ENCODE results near the gene EGFR. TPM values are rescaled to one million over a fixed set of nuclear protein-coding genes. Genes with fewer than 3 reads are reported as not detected.
A peak's percentile ranks its signal among the peaks of the same experiment; 100 is the strongest.

Gene EGFR
- total RNA-seq, result 10.1 TPM
- long read RNA-seq, full-length matches to known transcripts, result 2 of 10 reads
- long read RNA-seq, partial matches to known transcripts, result 3 of 10 reads
- long read RNA-seq, other reads (novel, unspliced or antisense), result 5 of 10 reads

DNA sequence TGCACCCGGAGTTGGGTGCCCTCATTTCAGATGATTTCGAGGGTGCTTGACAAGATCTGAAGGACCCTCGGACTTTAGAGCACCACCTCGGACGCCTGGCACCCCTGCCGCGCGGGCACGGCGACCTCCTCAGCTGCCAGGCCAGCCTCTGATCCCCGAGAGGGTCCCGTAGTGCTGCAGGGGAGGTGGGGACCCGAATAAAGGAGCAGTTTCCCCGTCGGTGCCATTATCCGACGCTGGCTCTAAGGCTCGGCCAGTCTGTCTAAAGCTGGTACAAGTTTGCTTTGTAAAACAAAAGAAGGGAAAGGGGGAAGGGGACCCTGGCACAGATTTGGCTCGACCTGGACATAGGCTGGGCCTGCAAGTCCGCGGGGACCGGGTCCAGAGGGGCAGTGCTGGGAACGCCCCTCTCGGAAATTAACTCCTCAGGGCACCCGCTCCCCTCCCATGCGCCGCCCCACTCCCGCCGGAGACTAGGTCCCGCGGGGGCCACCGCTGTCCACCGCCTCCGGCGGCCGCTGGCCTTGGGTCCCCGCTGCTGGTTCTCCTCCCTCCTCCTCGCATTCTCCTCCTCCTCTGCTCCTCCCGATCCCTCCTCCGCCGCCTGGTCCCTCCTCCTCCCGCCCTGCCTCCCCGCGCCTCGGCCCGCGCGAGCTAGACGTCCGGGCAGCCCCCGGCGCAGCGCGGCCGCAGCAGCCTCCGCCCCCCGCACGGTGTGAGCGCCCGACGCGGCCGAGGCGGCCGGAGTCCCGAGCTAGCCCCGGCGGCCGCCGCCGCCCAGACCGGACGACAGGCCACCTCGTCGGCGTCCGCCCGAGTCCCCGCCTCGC, at the start of gene EGFR:
Gene EGFR (plus strand): TSS at position 657 of the 830 bp plus-strand sequence. CDS start 261 bp downstream, outside the sequence.
- intact Hi-C loops (cut with DNase I), result no loop called here
- DNase-seq (peak; percentile 87), ATAC-seq (ENCODE audit: poor library complexity) (peak; percentile 84)

- ATAC-seq (ENCODE audit: poor library complexity), result no peak
- no peak for DNase-seq
- intact Hi-C loops (cut with DNase I), result no loop called here
These were observed 49.4 kb upstream of the EGFR start for GRCh38 chr7:54969208-54969967.

GRCh38 chr7:54972733-54973294, 46.0 kb upstream of the EGFR start:
- ATAC-seq (ENCODE audit: poor library complexity), result no peak
- intact Hi-C loops (cut with DNase I), result no loop called here
- no peak for DNase-seq

GRCh38 chr7:54978364-54979116, 40.3 kb upstream of the EGFR start:
- no peak for DNase-seq
- intact Hi-C loops (cut with DNase I), result no loop called here

DNA sequence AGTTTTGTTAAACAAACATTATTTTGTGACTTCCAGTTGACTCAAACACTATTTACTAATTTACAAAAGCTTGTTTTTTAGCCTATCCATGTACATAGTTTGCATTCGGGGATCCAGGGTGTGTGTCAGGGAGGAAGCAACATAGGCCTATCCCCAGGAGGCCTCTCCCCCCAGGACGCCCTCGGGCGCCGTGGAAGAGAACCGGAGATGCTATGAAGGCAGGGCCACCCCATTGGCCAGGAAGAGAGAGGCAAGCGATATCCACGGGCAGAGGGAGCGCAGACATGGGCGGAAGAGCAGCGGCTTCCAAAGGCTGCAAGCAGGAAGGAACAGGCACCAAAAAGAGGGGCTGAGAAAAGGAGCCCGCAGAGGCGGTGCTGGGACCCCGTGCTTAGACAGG, 38.3 kb upstream of the EGFR start:
- DNase-seq, result no peak
- ATAC-seq (ENCODE audit: poor library complexity), result no peak
- intact Hi-C loops (cut with DNase I), result no loop called here

More at GRCh38 chr7:54978364-54979116, 40.3 kb upstream of the EGFR start:
- ATAC-seq (ENCODE audit: poor library complexity), result no peak

GRCh38 chr7:54981913-54982312, 36.9 kb upstream of the EGFR start:
- ATAC-seq (ENCODE audit: poor library complexity), result no peak
- intact Hi-C loops (cut with DNase I), result no loop called here
- DNase-seq, result no peak

- intact Hi-C loops (cut with DNase I), result no loop called here
- DNase-seq (no peak), ATAC-seq (ENCODE audit: poor library complexity) (no peak)
These were observed 33.1 kb upstream of the EGFR start for GRCh38 chr7:54985426-54986330.

GRCh38 chr7:54986716-54987115, 32.1 kb upstream of the EGFR start:
- DNase-seq (no peak), ATAC-seq (ENCODE audit: poor library complexity) (no peak)
- intact Hi-C loops (cut with DNase I), result no loop called here

DNA sequence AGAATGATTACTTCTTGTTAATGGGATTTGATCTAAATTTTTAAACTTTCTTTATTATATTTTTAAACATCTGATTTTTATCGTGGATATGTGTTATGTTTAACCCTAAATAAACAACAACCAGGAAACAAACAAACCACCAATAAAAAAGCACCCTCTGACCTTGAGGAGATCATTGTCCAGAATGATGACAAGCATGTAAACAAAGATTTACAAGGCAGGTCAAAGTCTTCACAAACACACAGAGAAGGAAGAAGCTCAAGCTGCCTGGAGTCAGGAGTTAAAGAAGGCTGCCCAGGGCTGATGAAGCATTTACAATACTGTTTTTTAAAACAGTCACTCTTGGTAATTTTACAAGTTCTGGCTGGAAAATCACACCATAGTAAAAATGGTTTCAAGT, 31.0 kb upstream of the EGFR start:
- intact Hi-C loops (cut with DNase I), result no loop called here
- ATAC-seq (ENCODE audit: poor library complexity) (no peak), DNase-seq (no peak)

DNA sequence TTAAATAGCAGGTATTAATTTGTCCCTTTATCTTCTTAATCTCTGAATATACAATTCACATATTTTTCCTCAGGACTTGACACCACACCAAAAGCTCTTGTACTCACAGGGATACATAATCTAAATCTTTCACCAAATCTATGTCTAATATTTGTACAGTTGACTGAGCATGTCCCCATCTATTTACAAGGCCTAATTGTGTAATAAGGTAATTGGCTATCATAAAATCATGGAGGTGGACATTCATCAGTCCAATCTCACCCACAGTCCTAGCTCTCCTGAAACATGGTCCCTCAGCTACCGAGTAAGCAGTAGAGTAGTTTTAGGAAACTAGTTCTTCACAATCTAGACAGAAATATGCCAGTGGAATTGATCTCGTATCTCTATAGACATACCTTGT, 30.3 kb upstream of the EGFR start:
- DNase-seq (no peak), ATAC-seq (ENCODE audit: poor library complexity) (no peak)
- intact Hi-C loops (cut with DNase I), result no loop called here

DNA sequence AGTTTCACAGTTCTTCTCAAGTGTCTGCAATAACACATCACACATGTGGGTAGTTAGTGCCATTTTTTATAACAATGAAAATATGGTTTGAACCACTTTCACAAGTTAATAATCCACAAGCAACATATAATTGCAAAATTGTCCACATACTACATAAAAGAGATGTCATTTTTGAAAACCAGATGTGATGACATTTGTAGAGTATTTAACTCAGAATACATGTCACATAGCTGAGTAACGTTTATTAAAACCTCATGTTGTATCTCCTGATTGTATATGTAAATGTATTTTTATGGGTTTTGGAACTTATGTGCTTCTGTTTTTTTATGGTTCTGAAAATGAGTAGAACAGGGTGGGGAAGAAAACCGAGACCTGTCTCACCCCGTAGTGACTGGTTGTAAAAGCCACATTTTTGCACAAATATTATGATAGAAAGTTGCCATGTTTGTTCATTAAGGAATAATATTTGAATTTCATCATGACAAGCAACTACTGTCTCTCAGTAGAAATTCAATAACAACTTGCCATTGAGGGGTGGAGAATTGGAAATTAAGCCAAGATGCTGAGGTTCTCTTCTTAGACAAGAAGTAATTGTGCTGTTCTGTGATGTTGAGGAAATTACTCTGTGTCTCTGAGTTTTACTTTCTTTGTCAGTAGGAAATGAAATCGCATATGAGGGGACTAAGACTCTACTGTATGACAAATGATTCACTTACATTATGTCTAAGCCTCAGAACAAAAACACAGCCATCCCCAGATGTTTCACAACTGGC, 29.2 kb upstream of the EGFR start:
- intact Hi-C loops (cut with DNase I), result no loop called here
- DNase-seq, result no peak
- ATAC-seq (ENCODE audit: poor library complexity), result no peak

DNA sequence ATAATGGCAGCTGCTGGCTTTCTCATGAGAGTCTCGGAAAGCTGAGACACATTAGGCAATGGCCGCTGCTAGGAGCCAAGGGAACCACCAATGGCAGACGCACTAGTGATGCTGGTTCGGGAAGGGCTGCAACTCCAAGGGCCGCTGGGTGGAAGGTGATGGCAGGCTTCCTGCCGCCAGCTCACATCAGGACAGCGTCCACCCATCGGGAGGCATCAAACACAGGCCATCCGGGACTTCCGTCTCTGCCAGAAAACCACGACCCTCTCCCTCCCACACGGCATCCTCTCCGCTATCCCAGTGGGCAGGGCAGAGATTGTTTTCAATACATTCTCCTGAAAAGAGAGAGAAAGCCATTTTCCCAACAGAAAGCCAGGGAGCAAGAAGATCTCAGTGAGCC, 27.5 kb upstream of the EGFR start:
- DNase-seq (no peak), ATAC-seq (ENCODE audit: poor library complexity) (no peak)
- intact Hi-C loops (cut with DNase I), result no loop called here

GRCh38 chr7:54992871-54993475, 25.8 kb upstream of the EGFR start:
- DNase-seq, result no peak
- peak; percentile 68 for ATAC-seq (ENCODE audit: poor library complexity)
- intact Hi-C loops (cut with DNase I), result no loop called here

DNA sequence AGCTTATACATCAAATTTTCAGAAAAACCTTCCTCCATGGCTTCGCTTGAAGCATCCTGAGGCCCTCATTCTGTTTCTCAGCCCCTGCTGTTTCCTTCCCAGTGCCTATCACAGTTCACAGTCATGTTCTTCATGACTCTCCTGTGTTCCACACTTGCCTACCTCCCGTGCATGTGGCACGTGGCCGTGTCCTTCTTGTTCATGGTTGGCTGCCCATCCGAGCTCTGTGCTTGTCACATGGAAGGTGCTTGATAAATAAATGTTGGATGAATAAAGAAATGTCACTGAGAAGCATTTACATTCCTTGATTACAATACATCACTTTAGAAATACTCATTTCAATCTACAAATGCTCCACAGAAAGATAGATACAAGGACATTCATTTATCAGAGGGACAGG, 23.7 kb upstream of the EGFR start:
- intact Hi-C loops (cut with DNase I), result no loop called here
- ATAC-seq (ENCODE audit: poor library complexity), result no peak
- DNase-seq, result no peak

- no peak for ATAC-seq (ENCODE audit: poor library complexity)
- intact Hi-C loops (cut with DNase I), result no loop called here
- DNase-seq, result no peak
These were observed 23.0 kb upstream of the EGFR start for GRCh38 chr7:54995610-54996363.

- ATAC-seq (ENCODE audit: poor library complexity) (no peak), DNase-seq (no peak)
- intact Hi-C loops (cut with DNase I), result no loop called here
These were observed 22.4 kb upstream of the EGFR start for GRCh38 chr7:54996391-54996790.
